ENCODE measurements around the gene CRAT.

The CRAT gene

DNA sequence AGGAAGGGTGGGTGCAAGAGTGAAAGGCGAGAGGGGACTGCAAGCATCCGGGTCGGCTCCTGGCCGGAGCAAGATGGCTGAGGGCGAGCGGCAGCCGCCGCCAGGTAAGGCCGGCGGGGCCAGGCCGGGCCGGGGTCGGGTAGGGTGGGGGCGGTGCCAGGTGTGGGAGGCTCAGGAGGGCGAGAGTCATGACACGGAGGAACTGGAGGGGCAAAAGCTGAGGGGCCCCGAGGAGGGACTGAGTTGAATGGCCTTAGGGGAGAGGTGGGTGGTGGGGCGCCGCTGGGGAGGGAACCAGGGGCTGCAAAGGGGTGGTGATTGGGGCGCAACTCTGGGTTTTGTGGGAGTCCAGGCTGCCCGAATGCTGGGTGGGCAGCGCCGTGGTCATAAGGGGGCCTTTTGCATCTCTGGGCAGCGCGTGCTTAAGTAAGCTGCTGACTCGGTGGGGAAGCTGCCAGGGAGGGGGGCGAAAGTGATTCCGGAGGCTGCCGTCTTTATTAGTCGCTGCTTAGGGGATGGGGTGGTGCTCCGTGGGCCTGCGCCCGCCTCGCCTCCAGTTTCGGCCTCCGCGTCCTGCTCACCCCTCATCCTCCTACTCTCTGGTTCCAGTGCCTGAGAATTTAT is 1.0 kb upstream of the CRAT start:
- peak; percentile 56 for DNase-seq (ENCODE audit: low read depth, low spot score)
- TF ChIP-seq CTCF (IDR thresholded peaks at IDR 0.05; ENCODE audit: low read depth, low read length): no peak
- in situ Hi-C loops (cut with HindIII; ENCODE audit: low sequenced_read_pairs): no loop called here
- H3K4me3 ChIP-seq (ENCODE audit: low read depth, low read length): peak overlapping the region; percentile 88

GRCh38 chr9:129109952-129110739 is 447 bp downstream of the CRAT start:
- in situ Hi-C loops (cut with HindIII; ENCODE audit: low sequenced_read_pairs): no loop called here
- peak overlapping the region; percentile 64 for H3K4me3 ChIP-seq (ENCODE audit: low read depth, low read length)
- DNase-seq (ENCODE audit: low read depth, low spot score): no peak
- no peak for TF ChIP-seq CTCF (IDR thresholded peaks at IDR 0.05; ENCODE audit: low read depth, low read length)

DNA sequence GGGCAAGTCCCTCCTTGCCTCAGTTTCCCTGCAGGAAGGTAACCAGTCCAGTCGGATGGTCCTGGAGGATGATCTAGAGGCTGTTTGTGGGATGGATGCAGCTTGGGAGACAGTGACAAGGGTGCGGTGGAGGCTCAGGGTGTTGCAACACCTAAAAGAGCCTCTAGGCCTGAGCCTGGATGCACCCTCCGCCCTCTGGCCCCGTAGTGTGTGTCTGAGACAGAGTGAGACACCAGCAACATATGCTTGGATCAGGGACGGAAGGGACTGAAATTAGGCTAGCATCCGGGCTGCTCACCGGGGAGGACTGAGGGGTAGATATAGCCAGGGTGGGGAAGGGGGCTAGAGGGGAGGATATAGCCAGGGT is 1.1 kb downstream of the CRAT start:
- DNase-seq (ENCODE audit: low read depth, low spot score): no peak
- TF ChIP-seq CTCF (IDR thresholded peaks at IDR 0.05; ENCODE audit: low read depth, low read length): peak; percentile 3
- in situ Hi-C loops (cut with HindIII; ENCODE audit: low sequenced_read_pairs): no loop called here
- H3K4me3 ChIP-seq (ENCODE audit: low read depth, low read length): peak overlapping the region; percentile 64

- no peak for TF ChIP-seq CTCF (IDR thresholded peaks at IDR 0.05; ENCODE audit: low read depth, low read length)
- DNase-seq (ENCODE audit: low read depth, low spot score): no peak
- no peak overlapping the region for H3K4me3 ChIP-seq (ENCODE audit: low read depth, low read length)
- in situ Hi-C loops (cut with HindIII; ENCODE audit: low sequenced_read_pairs): no loop called here
Observed at GRCh38 chr9:129108805-129109536, 1.6 kb downstream of the CRAT start.

DNA sequence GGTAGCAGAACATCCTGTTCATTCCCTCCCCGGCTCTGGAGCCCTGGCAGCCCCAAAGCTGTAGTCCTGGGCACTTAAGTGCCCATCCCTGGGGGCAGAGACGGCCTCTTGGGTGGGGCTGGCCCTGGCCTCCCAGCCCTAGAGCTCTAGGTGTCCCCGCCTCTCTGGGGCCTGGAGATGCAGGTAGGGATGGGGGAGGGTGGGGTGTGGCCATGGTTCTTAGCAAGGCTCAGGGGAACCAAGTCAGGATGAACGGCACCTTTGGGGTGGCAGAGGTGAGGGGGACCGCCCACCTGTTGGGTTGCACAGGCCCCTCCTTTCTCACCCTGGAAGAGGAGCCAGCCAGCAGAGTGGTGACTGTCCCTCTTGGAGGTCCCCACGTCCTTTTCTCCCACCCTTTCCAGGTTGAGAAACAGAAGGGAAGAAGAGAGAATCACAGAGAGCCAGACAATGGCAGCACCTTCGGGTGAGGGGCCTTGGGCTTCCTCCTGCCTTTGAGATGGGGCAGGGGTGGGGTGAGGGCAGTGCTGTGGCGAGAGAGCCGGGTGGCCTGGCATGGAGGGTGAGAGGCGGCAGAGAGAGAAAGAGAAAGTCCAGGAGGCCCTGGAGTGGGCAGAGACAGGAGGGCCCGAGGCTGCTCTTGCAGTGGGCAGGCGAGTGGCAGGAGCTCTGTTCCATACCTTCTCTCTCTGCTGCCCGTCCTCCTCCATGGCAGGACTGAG is 2.3 kb downstream of the CRAT start:
- no peak overlapping the region for H3K4me3 ChIP-seq (ENCODE audit: low read depth, low read length)
- no peak for TF ChIP-seq CTCF (IDR thresholded peaks at IDR 0.05; ENCODE audit: low read depth, low read length)
- no peak for DNase-seq (ENCODE audit: low read depth, low spot score)
- in situ Hi-C loops (cut with HindIII; ENCODE audit: low sequenced_read_pairs): no loop called here

GRCh38 chr9:129107651-129108050 is 2.9 kb downstream of the CRAT start:
- no peak overlapping the region for H3K4me3 ChIP-seq (ENCODE audit: low read depth, low read length)
- no peak for TF ChIP-seq CTCF (IDR thresholded peaks at IDR 0.05; ENCODE audit: low read depth, low read length)
- in situ Hi-C loops (cut with HindIII; ENCODE audit: low sequenced_read_pairs): no loop called here
- DNase-seq (ENCODE audit: low read depth, low spot score): no peak
